Nephron progenitor cell (in vitro differentiated cells): ENCODE measurements around the gene DDR2.

ENCODE experiments used
- DNase-seq: peaks from one replicate; pipeline ENCODE4 v3.0.0; 2021
- H3K27ac Mint-ChIP-seq: 2 replicates; pipeline ENCODE4 v1.8.0; 2021; ENCODE audit warnings: mild to moderate bottlenecking, moderate library complexity, mixed read lengths
- H3K27me3 Mint-ChIP-seq: 2 replicates; pipeline ENCODE4 v1.8.0; 2021; ENCODE audit warnings: mild to moderate bottlenecking, low read depth, mixed read lengths; ENCODE audit not compliant: poor library complexity
- H3K36me3 Mint-ChIP-seq: 2 replicates; pipeline ENCODE4 v1.8.0; 2021; ENCODE audit warnings: low read depth, mixed read lengths
- H3K4me1 Mint-ChIP-seq: 2 replicates; pipeline ENCODE4 v1.8.0; 2021; ENCODE audit warnings: mixed read lengths
- H3K4me3 Mint-ChIP-seq: 2 replicates; pipeline ENCODE4 v1.8.0; 2021; ENCODE audit warnings: mild to moderate bottlenecking, moderate library complexity, mixed read lengths
- H3K9me3 Mint-ChIP-seq: 2 replicates; pipeline ENCODE4 v1.8.0; 2021; ENCODE audit warnings: mild to moderate bottlenecking, moderate library complexity, mixed read lengths
- CTCF ChIP-seq: fragments of 200-600 bp; sonication (generic); IDR thresholded peaks from 2 replicates; pipeline ENCODE4 v1.5.0; 2021; ENCODE audit warnings: antibody characterized with exemption

DDR2 gene

DNA sequence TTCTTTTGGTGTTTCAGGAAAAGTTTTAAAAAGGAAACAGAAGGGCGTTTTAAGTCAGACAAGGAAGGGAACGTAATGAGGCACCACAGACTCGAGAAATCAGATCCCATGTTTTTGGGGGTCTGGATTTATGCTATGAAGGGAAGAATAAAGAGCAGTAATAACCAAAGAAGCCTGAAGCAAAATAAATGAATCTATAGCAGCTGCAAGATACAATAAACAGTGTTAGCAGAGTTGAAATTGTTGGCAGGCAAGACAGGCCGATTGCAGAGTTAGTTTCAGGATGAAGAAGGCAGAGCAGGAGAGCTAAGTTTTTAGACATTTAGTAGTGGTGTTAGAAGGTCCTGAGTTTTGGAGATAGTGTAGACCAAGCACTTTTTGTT, 425 bp downstream of the DDR2 start:
- no peaks in the 10 kb centered on the region for H3K9me3 Mint-ChIP-seq
- no peak for DNase-seq
- H3K36me3 Mint-ChIP-seq: no peaks in the 10 kb centered on the region
- peak overlapping the region; percentile 83 for H3K27ac Mint-ChIP-seq
- no peak for TF ChIP-seq CTCF
- H3K4me1 Mint-ChIP-seq: peaks cover 65% of the 10 kb centered on the region
- H3K4me3 Mint-ChIP-seq: peak overlapping the region; percentile 78
- H3K27me3 Mint-ChIP-seq: no peaks in the 10 kb centered on the region

DNA sequence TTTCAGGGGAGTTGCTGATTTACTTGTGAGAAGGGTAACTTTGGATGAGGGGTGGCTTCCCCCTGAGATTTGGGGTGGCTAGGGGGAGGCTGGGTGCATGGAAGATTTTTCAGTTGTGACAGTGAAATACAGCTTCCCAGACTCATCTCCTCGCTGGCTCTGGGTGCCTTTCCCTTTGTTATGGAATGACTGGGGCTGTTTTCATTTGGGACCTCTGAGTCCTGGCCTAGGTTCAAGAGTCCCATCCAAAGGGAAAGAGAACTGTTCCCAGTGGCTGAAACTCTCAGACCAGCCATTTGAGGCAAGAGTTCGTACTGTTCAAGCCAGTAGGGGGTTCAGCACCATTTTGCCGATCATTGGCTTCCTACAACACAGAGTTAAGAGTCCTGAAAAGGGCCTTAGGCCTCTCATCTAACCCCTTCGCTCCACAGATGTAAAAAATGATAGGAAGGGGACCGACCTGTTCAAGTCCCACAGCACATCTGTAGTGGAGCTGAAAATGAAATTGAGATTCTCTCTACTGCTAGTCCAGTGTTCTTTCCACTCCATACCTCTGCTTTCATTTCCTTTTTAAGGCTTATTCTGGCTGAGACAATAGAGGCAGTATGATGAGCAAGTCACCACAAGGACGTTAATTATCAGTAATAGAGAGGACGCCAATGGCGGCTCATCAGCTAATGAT, 958 bp downstream of the DDR2 start:
- Mint-ChIP-seq H3K4me1 (peaks cover 65% of the 10 kb centered on the region), H3K4me3 (peak overlapping the region; percentile 78), H3K27me3 (no peaks in the 10 kb centered on the region), H3K27ac (peak overlapping the region; percentile 83), H3K36me3 (no peaks in the 10 kb centered on the region), H3K9me3 (no peaks in the 10 kb centered on the region)
- DNase-seq: no peak
- no peak for TF ChIP-seq CTCF

GRCh38 chr1:162635418-162635817, 3.2 kb downstream of the DDR2 start:
- H3K4me1 Mint-ChIP-seq: peaks cover 60% of the 10 kb centered on the region
- no peak for TF ChIP-seq CTCF
- no peaks in the 10 kb centered on the region for H3K36me3 Mint-ChIP-seq
- no peak for DNase-seq
- no peaks in the 10 kb centered on the region for H3K9me3 Mint-ChIP-seq
- no peaks in the 10 kb centered on the region for H3K27me3 Mint-ChIP-seq
- H3K4me3 Mint-ChIP-seq: peak overlapping the region; percentile 78
- H3K27ac Mint-ChIP-seq: no peak overlapping the region

DNA sequence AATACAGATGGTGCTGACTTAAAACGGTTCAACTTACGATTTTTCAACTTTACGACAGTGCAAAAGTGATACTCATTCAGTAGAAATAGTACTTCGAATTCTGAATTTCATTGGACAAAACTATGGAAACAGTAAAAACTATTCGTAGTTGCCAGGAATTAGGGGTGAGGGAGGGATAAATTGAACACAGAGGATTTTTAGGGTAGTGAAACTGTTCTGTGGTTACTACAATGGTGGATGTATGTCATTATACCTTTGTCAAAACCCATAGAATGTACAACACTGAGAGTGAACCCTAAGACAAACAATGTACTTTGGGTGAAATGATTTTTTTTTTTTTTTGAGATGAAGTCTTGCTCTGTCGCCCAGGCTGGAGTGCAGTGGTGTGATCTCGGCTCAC, 7.5 kb downstream of the DDR2 start:
- TF ChIP-seq CTCF: no peak
- no peaks in the 10 kb centered on the region for H3K9me3 Mint-ChIP-seq
- no peaks in the 10 kb centered on the region for H3K36me3 Mint-ChIP-seq
- H3K27me3 Mint-ChIP-seq: no peaks in the 10 kb centered on the region
- H3K4me3 Mint-ChIP-seq: no peak overlapping the region
- no peak overlapping the region for H3K27ac Mint-ChIP-seq
- peaks cover 19% of the 10 kb centered on the region for H3K4me1 Mint-ChIP-seq
- no peak for DNase-seq

DNA sequence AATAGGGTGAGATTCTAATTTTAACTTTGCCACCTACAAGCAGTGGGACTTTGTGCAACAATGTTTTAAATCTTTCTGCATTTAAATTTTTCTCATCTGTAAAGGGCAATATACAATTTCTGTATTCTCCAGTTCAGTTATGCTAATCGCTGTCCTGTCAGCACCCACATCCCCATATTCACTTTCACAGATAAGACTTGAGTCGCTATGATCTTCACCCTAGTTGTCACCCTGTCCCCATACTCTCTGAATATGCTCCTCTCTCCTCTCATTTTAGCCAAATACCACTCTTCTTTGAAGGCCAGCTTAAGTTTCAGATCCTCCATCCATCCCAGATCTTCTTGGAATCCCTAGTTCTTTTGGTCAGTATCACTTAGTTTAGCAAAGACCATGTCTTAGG, 8.8 kb downstream of the DDR2 start:
- no peaks in the 10 kb centered on the region for H3K27me3 Mint-ChIP-seq
- no peak for TF ChIP-seq CTCF
- no peak overlapping the region for H3K27ac Mint-ChIP-seq
- no peak for DNase-seq
- no peaks in the 10 kb centered on the region for H3K36me3 Mint-ChIP-seq
- peaks cover 7% of the 10 kb centered on the region for H3K4me1 Mint-ChIP-seq
- no peak overlapping the region for H3K4me3 Mint-ChIP-seq
- no peaks in the 10 kb centered on the region for H3K9me3 Mint-ChIP-seq

DNA sequence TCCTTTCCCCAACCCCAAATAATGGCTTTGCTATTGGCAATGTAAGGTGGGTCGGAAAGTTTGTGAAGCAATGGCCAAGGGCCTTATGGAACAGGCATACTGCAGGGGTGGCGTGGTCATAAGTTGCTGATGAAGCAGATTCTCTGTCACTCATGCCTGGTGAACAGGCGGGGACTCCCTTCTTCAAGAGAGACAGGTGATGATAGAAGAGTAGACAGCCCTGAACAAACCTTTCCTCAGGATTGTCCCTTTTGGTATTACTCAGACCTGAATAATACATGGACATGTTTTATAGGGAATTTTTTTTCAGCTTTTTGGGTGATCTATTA, 12.7 kb downstream of the DDR2 start:
- no peak overlapping the region for H3K4me3 Mint-ChIP-seq
- H3K4me1 Mint-ChIP-seq: peaks cover 22% of the 10 kb centered on the region
- H3K36me3 Mint-ChIP-seq: no peaks in the 10 kb centered on the region

More for the DNA sequence above, 12.7 kb downstream of the DDR2 start:
- no peaks in the 10 kb centered on the region for H3K27me3 Mint-ChIP-seq
- no peak overlapping the region for H3K27ac Mint-ChIP-seq
- TF ChIP-seq CTCF: no peak
- no peaks in the 10 kb centered on the region for H3K9me3 Mint-ChIP-seq
- no peak for DNase-seq
